Effector memory CD8-positive, alpha-beta T cell (primary cell): ENCODE measurements around the gene TRAIP.

ENCODE experiments used
- ATAC-seq: fragments of 150-1000 bp; cut with Tn5 transposase; replicated peaks from 2 replicates; pipeline ENCODE4 v1.10.0; 2021; ENCODE audit warnings: mild to moderate bottlenecking, moderate library complexity
- DNase-seq, 3 experiments: peaks; one replicate each; pipeline ENCODE4 v3.0.0; 2021
- H3K27ac Mint-ChIP-seq, 2 donors: one replicate each; pipeline ENCODE4 v1.8.0; 2022; ENCODE audit warnings: mild to moderate bottlenecking in 2 of 2, mixed read lengths in 2 of 2, moderate library complexity in 2 of 2
- H3K27me3 Mint-ChIP-seq, 2 donors: one replicate each; pipeline ENCODE4 v1.8.0; 2022; ENCODE audit warnings: mixed read lengths in 2 of 2
- H3K36me3 Mint-ChIP-seq: one replicate; pipeline ENCODE4 v1.8.0; 2022; ENCODE audit warnings: mild to moderate bottlenecking, moderate library complexity, mixed read lengths; ENCODE audit not compliant: insufficient read depth
- H3K4me1 Mint-ChIP-seq, 2 donors: one replicate each; pipeline ENCODE4 v1.8.0; 2022; ENCODE audit warnings: low read depth in 2 of 2, mixed read lengths in 2 of 2
- H3K4me3 Mint-ChIP-seq, 2 donors: one replicate each; pipeline ENCODE4 v1.8.0; 2022; ENCODE audit warnings: mild to moderate bottlenecking in 2 of 2, mixed read lengths in 2 of 2, moderate library complexity in 2 of 2
- H3K9me3 Mint-ChIP-seq, 2 donors: one replicate each; pipeline ENCODE4 v1.8.0; 2022; ENCODE audit warnings: mixed read lengths in 2 of 2

The TRAIP gene

GRCh38 chr3:49886922-49887265, 30.5 kb upstream of the TRAIP start:
- DNase-seq (no peak), ATAC-seq (no peak)
- H3K9me3 Mint-ChIP-seq: no peaks in the 10 kb centered on the region
- H3K27ac Mint-ChIP-seq: no peak overlapping the region
- no peaks in the 10 kb centered on the region for H3K36me3 Mint-ChIP-seq
- peaks cover 3 to 4% of the 10 kb centered on the region in 2 donors for H3K27me3 Mint-ChIP-seq
- no peak overlapping the region for H3K4me3 Mint-ChIP-seq
- no peaks in the 10 kb centered on the region for H3K4me1 Mint-ChIP-seq

DNA sequence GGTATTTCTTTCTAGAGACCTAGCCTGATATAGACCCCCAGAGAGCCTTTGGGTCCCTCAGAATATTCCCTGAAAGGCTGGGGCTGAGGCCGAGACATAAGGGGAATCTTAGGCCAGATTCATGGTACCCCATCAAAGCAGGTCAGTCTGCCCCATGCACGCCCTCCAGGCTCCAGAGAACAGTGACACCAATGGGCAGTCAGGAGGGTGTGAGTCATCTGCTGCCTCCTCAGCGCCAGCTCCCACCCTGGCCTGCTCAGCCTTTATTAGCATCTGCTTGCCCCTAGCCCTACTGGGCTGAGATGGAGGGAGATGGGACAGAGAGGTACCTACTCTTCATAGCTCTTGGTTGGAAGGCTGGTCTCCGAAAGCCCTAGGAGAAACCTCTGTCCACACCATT, 27.6 kb upstream of the TRAIP start:
- DNase-seq (no peak), ATAC-seq (no peak)
- Mint-ChIP-seq H3K27ac (no peak overlapping the region), H3K4me1 (no peaks in the 10 kb centered on the region), H3K9me3 (no peaks in the 10 kb centered on the region), H3K4me3 (no peak overlapping the region), H3K27me3 (peaks cover 6 to 13% of the 10 kb centered on the region in 2 donors), H3K36me3 (peaks cover 3% of the 10 kb centered on the region)

GRCh38 chr3:49882166-49882565, 25.8 kb upstream of the TRAIP start:
- Mint-ChIP-seq H3K27me3 (peaks cover 6 to 13% of the 10 kb centered on the region in 2 donors), H3K4me3 (no peak overlapping the region), H3K36me3 (peaks cover 3% of the 10 kb centered on the region), H3K4me1 (no peaks in the 10 kb centered on the region), H3K27ac (no peak overlapping the region), H3K9me3 (no peaks in the 10 kb centered on the region)
- ATAC-seq (no peak), DNase-seq (no peak)

DNA sequence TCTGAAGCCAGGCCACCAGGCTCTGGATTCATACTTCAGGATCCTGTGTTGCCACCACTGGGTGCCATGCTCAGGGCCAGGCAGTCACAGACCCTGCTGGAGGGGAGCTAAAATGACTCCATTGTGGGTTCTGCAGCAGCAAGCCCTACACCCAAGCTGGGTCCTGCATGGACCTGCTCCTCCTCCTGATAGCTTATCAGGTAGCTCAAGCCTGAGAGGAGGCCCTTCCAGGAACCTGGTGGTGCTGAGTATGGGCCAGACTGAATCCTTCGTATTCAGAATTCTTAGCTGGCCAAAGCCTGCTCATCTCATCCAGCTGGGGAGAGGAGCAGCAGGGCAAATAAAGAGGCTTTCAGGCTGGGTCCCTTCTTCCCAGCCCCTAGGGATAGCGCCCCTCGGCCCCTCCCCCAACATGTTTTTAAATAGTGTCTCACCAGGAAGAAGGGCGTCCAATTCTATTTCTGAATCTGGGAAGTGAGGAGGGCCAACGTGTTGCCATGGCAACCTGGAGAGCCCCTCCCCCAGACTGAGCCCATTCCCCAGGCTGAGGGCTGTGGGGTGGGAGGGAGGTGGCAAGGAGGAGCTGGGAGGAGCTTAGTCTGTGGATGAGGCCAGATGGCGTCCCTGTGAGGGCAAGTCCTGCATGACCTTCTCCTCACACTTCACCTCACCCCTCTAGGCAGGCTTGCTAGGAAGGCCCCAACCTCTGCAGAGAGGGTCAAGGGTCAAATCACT, 24.4 kb upstream of the TRAIP start:
- Mint-ChIP-seq H3K4me3 (no peak overlapping the region), H3K9me3 (no peaks in the 10 kb centered on the region), H3K4me1 (no peaks in the 10 kb centered on the region), H3K27ac (no peak overlapping the region), H3K27me3 (peaks cover 6 to 14% of the 10 kb centered on the region in 2 donors), H3K36me3 (peaks cover 3% of the 10 kb centered on the region)
- no peak for ATAC-seq
- no peak for DNase-seq

DNA sequence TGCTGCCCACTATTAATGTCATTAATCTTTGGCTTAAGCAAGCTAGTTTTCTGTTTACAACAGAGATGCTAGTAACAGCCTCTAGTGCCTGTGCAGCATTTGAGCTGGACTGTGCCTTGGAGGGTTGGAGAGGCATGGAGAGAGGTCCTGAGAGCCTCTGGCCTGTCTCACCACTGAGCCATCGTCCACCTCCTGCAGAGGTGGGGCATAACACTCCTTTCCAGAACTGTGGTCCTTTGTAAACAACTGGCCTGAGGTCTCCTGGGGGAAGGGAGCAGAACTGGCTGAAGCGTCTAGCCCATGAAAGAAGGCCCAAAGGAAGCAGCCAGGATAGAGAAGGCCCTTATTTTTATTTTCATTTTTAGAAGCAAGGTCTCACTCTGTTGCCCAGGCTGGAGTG, 23.4 kb upstream of the TRAIP start:
- Mint-ChIP-seq H3K9me3 (no peaks in the 10 kb centered on the region), H3K27ac (no peak overlapping the region)

GRCh38 chr3:49878686-49879085, 22.3 kb upstream of the TRAIP start:
- Mint-ChIP-seq H3K27ac (no peak overlapping the region), H3K4me1 (no peaks in the 10 kb centered on the region), H3K4me3 (no peak overlapping the region), H3K36me3 (peaks cover 3% of the 10 kb centered on the region), H3K27me3 (peaks cover 6 to 23% of the 10 kb centered on the region in 2 donors), H3K9me3 (no peaks in the 10 kb centered on the region)
- ATAC-seq (no peak), DNase-seq (no peak)

More for the DNA sequence above, 23.4 kb upstream of the TRAIP start:
- ATAC-seq (no peak), DNase-seq (no peak)
- Mint-ChIP-seq H3K4me1 (no peaks in the 10 kb centered on the region), H3K27me3 (peaks cover 6 to 23% of the 10 kb centered on the region in 2 donors), H3K4me3 (no peak overlapping the region), H3K36me3 (peaks cover 3% of the 10 kb centered on the region)

- DNase-seq: no peak
- no peak overlapping the region for H3K27ac Mint-ChIP-seq
- H3K9me3 Mint-ChIP-seq: no peaks in the 10 kb centered on the region
- H3K36me3 Mint-ChIP-seq: peaks cover 3% of the 10 kb centered on the region
- H3K4me3 Mint-ChIP-seq: no peak overlapping the region
- peaks cover 0 to 4% of the 10 kb centered on the region in 2 donors for H3K4me1 Mint-ChIP-seq
- peaks cover 6 to 23% of the 10 kb centered on the region in 2 donors for H3K27me3 Mint-ChIP-seq
- no peak for ATAC-seq
These were observed 21.4 kb upstream of the TRAIP start for GRCh38 chr3:49877716-49878115.

DNA sequence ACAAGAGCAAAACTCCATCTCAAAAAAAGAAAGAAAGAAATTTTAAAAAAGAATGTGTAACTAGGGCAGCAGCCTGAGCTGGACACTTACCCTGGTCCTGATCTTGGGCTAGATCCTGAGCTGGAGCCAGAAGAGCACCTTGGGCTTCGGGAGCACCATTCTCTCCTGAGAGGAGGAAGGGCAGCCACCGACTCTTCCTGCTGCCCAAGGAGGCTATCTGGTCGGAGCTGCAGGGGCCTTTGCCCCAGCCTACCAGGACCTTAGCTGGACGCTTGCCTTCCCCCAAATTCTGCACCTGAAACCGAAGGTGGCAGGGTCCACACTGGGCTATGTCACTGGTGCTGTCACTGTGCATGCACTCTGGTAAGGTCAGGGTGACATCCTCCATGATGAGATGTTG, 20.2 kb upstream of the TRAIP start:
- ATAC-seq: no peak
- Mint-ChIP-seq H3K4me1 (peaks cover 5 to 10% of the 10 kb centered on the region in 2 donors), H3K4me3 (no peak overlapping the region), H3K9me3 (no peaks in the 10 kb centered on the region), H3K36me3 (peaks cover under 1% of the 10 kb centered on the region), H3K27ac (no peak overlapping the region), H3K27me3 (peaks cover 2 to 20% of the 10 kb centered on the region in 2 donors)
- no peak for DNase-seq

- Mint-ChIP-seq H3K4me3 (no peak overlapping the region), H3K27me3 (peaks cover 10 to 35% of the 10 kb centered on the region in 2 donors)
- ATAC-seq: no peak
These were observed 17.3 kb upstream of the TRAIP start for GRCh38 chr3:49873623-49874022.

GRCh38 chr3:49872801-49873281, 16.5 kb upstream of the TRAIP start:
- peaks cover 18 to 43% of the 10 kb centered on the region in 2 donors for H3K27me3 Mint-ChIP-seq
- H3K27ac Mint-ChIP-seq: no peak overlapping the region
- no peak overlapping the region for H3K4me3 Mint-ChIP-seq
- peaks cover 3% of the 10 kb centered on the region for H3K36me3 Mint-ChIP-seq
- H3K4me1 Mint-ChIP-seq: peaks cover 10 to 12% of the 10 kb centered on the region in 2 donors
- ATAC-seq: peak; percentile 63
- no peak for DNase-seq
- H3K9me3 Mint-ChIP-seq: no peaks in the 10 kb centered on the region

More at GRCh38 chr3:49873623-49874022, 17.3 kb upstream of the TRAIP start:
- Mint-ChIP-seq H3K9me3 (no peaks in the 10 kb centered on the region), H3K36me3 (peaks cover 1% of the 10 kb centered on the region), H3K27ac (no peak overlapping the region), H3K4me1 (peaks cover 9 to 10% of the 10 kb centered on the region in 2 donors)
- DNase-seq: no peak

- Mint-ChIP-seq H3K27me3 (peaks cover 28 to 55% of the 10 kb centered on the region in 2 donors), H3K36me3 (peaks cover 3% of the 10 kb centered on the region), H3K4me1 (peaks cover 10 to 12% of the 10 kb centered on the region in 2 donors), H3K27ac (peak overlapping the region in 1 of 2 donors; percentile 54), H3K9me3 (no peaks in the 10 kb centered on the region), H3K4me3 (no peak overlapping the region)
- ATAC-seq: no peak
- DNase-seq: no peak
These were observed 15.3 kb upstream of the TRAIP start for GRCh38 chr3:49871531-49872153.

DNA sequence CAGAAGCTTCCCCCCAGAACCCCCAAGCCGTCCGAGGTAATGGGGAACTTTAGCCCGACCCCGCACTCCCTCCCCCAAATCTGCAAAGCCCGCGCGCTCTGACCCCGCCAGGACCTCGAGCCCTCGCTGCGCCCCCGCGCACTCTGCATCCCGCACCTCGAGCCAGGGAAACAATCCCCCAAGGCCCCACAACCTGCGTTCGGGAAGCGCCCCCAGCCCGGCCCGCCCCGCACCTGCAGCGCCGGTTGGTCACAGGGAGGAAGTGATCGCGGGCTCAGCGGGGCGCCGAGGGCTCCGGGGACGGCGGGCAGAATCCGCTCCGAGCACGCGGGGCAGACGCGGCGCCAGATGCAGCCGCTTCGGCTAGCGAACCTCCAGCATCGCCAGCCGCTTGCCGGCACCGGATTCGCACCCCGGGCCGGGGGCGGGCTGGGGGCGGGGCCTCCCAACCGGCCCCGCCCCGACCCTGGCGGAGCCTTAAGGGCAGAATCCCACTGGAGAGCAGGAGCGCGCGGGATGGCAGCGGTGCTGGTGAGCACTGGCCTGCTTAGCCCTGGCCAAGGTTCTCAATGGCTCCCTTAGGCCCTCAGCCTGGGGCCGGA, 13.3 kb upstream of the TRAIP start, which contains the start of gene CAMKV:
Gene CAMKV (minus strand): TSS at position 382 of the 602 bp plus-strand sequence. CDS start 7,518 bp downstream, outside the sequence.
- peaks cover 45 to 65% of the 10 kb centered on the region in 2 donors for H3K27me3 Mint-ChIP-seq
- H3K4me3 Mint-ChIP-seq: peak within 1 kb of the TSS; percentile 52 to 61
- peaks cover 10 to 12% of the 10 kb centered on the region in 2 donors for H3K4me1 Mint-ChIP-seq
- H3K36me3 Mint-ChIP-seq: peaks cover 3% of the 10 kb centered on the region
- no peaks in the 10 kb centered on the region for H3K9me3 Mint-ChIP-seq
- no peak within 1 kb of the TSS for H3K27ac Mint-ChIP-seq
- ATAC-seq (peak; percentile 66), DNase-seq (peak in 2 of 3 experiments; percentile 13 to 14)

DNA sequence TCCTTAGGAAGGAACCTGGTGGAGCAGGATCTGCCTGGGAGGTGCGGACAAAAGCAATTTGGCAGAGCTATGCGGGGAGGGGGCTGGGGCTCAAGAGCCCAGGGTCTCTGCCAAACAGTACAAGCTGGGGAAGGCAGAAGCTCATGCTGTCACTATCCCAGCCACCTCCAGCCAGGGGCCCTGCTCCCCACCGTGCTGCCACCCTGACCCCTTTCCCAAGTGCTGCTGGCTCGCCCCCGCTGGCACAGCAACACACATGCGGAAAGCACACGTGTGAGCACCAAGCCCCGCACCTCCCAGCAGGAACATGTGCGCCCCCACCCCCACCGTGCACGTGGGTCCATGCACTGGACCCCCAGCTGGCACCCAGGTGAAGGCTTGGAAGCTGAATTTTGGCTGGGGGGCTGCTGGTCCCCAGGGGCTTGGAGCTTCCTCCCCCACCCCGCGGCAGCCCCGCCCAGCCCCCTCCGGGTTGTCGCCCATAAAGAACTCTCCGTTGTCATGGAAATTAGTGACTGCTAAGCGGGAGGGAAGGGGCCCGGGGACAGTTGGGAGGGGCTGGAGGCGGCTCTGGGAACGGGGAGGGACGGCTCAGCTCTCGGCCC, 12.6 kb upstream of the TRAIP start:
- Mint-ChIP-seq H3K4me1 (peaks cover 10 to 12% of the 10 kb centered on the region in 2 donors), H3K36me3 (peaks cover 3% of the 10 kb centered on the region), H3K4me3 (peak overlapping the region; percentile 52 to 61), H3K27me3 (peaks cover 45 to 71% of the 10 kb centered on the region in 2 donors), H3K27ac (no peak overlapping the region), H3K9me3 (no peaks in the 10 kb centered on the region)
- ATAC-seq (no peak), DNase-seq (no peak)
